ENCODE data around the gene HEBP2. TPM values are rescaled to one million over a fixed set of nuclear protein-coding genes. Genes with fewer than 3 reads are reported as not detected.

HEBP2 gene
- total RNA-seq, 1 donor from 2014 or later = 64.8 TPM

DNA sequence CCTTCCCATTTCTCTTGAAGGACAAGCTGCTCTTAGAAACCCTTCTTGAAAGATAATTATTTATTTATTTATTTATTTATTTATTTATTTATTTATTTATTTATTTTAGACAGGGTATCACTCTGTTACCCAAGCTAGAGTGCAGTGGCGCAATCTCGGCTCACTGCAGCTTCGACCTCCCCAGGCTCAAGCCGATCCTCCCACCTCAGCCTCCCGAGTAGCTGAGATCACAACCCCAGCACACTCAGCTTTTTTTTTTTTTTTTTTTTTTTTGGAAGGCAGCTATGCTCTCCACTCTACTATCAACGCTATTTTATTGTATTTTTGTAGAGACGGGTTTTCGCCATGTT is 1.2 kb upstream of the HEBP2 start:
- FAIRE-seq (no peak), DNase-seq (ENCODE audit: low read depth) (no peak)
- TF ChIP-seq, protein P1, sequence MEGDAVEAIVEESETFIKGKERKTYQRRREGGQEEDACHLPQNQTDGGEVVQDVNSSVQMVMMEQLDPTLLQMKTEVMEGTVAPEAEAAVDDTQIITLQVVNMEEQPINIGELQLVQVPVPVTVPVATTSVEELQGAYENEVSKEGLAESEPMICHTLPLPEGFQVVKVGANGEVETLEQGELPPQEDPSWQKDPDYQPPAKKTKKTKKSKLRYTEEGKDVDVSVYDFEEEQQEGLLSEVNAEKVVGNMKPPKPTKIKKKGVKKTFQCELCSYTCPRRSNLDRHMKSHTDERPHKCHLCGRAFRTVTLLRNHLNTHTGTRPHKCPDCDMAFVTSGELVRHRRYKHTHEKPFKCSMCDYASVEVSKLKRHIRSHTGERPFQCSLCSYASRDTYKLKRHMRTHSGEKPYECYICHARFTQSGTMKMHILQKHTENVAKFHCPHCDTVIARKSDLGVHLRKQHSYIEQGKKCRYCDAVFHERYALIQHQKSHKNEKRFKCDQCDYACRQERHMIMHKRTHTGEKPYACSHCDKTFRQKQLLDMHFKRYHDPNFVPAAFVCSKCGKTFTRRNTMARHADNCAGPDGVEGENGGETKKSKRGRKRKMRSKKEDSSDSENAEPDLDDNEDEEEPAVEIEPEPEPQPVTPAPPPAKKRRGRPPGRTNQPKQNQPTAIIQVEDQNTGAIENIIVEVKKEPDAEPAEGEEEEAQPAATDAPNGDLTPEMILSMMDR (IDR thresholded peaks at IDR 0.05; ENCODE audit: insufficient read depth, low read length, severe bottlenecking) = no peak
- Histone ChIP-seq H3K36me3 (ENCODE audit: control insufficient read depth, insufficient read depth, low read length) (peaks cover 12% of the 10 kb centered on the region), H3K27me3 (ENCODE audit: control insufficient read depth, insufficient read depth, low read length) (no peaks in the 10 kb centered on the region), H3K4me3 (ENCODE audit: low read depth, low read length) (no peak overlapping the region)

DNA sequence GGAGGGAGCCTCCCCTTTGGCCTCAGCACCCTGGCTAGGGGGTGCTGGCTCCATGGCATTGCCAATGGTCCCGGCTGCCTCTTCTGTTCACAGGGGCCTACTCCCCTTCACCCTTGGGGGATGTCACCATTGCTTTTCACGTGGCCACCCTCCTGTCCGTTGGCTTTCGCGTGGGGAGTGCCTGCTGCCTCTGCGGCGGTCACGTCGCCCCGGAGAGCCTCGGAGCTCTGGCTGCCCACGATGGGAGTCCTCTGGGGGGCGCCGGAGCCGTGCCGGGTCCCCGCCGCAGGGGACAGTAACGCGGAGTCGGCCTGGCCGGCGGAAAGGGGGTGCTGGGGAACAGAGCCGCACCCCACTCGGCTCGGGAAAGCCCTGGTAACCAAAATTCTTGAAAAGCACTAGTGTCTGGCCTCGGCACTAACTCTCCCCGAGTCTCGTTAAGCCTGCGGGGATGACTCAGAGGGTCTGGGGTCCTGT is 661 bp upstream of the HEBP2 start:
- FAIRE-seq (no peak), DNase-seq (ENCODE audit: low read depth) (no peak)
- Histone ChIP-seq H3K4me3 (ENCODE audit: low read depth, low read length) (peak overlapping the region; percentile 76), H3K27me3 (ENCODE audit: control insufficient read depth, insufficient read depth, low read length) (no peaks in the 10 kb centered on the region), H3K36me3 (ENCODE audit: control insufficient read depth, insufficient read depth, low read length) (peaks cover 12% of the 10 kb centered on the region)
- TF ChIP-seq, protein P1 (IDR thresholded peaks at IDR 0.05; ENCODE audit: insufficient read depth, low read length, severe bottlenecking) = peak; percentile 19

DNA sequence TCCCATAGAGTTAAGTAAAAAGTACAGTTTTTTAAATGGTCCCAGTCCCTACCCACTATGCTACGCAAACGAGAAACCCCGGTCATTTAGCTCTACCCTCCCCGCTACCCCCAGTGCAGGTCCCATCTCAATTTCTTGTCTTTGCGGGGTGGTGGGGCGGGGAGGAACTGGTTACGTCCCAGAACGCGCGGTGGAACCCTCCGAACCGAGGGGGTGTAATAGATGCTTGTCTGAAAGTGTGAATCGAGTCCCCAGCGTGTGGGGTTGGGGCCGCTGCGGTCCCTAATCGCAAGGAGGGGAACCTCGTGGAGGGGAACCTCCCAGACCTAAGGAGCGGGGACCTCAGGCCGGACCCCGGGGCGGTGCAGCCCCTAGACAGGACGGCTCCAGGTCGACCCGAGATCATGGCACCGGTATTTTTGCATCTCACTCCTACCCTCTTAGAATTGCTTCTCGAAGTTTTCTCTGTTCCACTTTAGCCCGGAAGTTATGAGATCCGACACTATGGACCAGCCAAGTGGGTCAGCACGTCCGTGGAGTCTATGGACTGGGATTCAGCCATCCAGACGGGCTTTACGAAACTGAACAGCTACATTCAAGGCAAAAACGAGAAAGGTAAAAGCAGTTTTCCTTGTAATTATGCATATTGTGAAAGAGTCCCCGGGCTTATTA is 779 bp downstream of the HEBP2 start:
- Histone ChIP-seq H3K36me3 (ENCODE audit: control insufficient read depth, insufficient read depth, low read length) (peaks cover 14% of the 10 kb centered on the region), H3K4me3 (ENCODE audit: low read depth, low read length) (peak overlapping the region; percentile 76), H3K27me3 (ENCODE audit: control insufficient read depth, insufficient read depth, low read length) (no peaks in the 10 kb centered on the region)
- DNase-seq (ENCODE audit: low read depth) (no peak), FAIRE-seq (no peak)
- TF ChIP-seq, protein P1 (IDR thresholded peaks at IDR 0.05; ENCODE audit: insufficient read depth, low read length, severe bottlenecking) = no peak

DNA sequence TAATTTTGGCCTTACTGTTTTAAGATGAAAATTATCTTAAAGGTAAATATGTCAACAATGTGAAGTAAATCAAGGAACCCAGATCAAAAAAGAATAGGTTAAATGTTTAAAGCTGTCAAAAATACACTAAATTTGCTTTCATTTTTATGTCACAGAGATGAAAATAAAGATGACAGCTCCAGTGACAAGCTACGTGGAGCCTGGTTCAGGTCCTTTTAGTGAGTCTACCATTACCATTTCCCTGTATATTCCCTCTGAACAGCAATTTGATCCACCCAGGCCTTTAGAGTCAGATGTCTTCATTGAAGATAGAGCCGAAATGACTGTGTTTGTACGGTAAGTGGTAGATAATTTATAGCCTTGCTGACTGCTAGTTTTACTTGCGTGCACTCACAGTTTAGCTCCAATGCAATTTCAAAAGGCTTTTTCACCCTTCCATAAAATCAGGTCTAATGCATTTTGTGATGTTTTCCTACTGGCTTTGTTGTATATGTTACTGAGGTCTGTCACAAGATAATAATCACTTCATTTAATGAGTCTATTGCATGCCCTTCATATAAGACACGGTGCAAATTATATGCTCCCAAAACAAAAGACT is 1.9 kb downstream of the HEBP2 start:
- no peak for FAIRE-seq
- Histone ChIP-seq H3K36me3 (ENCODE audit: control insufficient read depth, insufficient read depth, low read length) (peaks cover 14% of the 10 kb centered on the region), H3K27me3 (ENCODE audit: control insufficient read depth, insufficient read depth, low read length) (no peaks in the 10 kb centered on the region), H3K4me3 (ENCODE audit: low read depth, low read length) (no peak overlapping the region)
- TF ChIP-seq, protein P1 (IDR thresholded peaks at IDR 0.05; ENCODE audit: insufficient read depth, low read length, severe bottlenecking) = no peak
- DNase-seq (ENCODE audit: low read depth) = no peak

DNA sequence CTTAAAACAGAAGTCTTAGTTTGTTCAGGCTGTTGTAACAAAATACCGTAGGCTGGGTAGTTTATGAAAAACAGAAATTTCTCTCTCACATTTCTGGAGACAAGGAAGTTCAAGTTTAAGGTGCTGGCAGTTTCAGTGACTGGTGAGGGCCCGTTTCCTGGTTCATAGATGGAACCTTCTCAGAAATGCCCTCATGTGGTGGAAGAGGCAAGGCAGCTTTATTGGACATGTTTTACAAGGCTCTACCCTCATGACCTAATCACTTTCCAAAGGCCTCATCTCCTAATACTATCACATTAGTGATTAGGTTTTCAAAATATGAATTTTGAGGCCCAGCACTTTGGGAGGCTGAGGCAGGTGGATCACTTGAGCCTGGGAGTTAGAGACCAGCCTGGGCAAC is 2.4 kb downstream of the HEBP2 start:
- Histone ChIP-seq H3K36me3 (ENCODE audit: control insufficient read depth, insufficient read depth, low read length) (peaks cover 14% of the 10 kb centered on the region), H3K4me3 (ENCODE audit: low read depth, low read length) (no peak overlapping the region), H3K27me3 (ENCODE audit: control insufficient read depth, insufficient read depth, low read length) (no peaks in the 10 kb centered on the region)
- DNase-seq (ENCODE audit: low read depth) = no peak
- FAIRE-seq = no peak
- TF ChIP-seq, protein P1 (IDR thresholded peaks at IDR 0.05; ENCODE audit: insufficient read depth, low read length, severe bottlenecking) = peak; percentile 17

Data from bronchial epithelial cell (primary cell).